HG02840 (cell line): ENCODE results near the gene CRACR2A.

ENCODE experiments used
- ATAC-seq: cut with Tn5 transposase; IDR thresholded peaks from one replicate; pipeline ENCODE4 v1.9.1; 2021; ENCODE audit warnings: mild to moderate bottlenecking, moderate library complexity, moderate number of reproducible peaks; ENCODE audit not compliant: unreplicated experiment, low FRiP score

Gene CRACR2A

DNA sequence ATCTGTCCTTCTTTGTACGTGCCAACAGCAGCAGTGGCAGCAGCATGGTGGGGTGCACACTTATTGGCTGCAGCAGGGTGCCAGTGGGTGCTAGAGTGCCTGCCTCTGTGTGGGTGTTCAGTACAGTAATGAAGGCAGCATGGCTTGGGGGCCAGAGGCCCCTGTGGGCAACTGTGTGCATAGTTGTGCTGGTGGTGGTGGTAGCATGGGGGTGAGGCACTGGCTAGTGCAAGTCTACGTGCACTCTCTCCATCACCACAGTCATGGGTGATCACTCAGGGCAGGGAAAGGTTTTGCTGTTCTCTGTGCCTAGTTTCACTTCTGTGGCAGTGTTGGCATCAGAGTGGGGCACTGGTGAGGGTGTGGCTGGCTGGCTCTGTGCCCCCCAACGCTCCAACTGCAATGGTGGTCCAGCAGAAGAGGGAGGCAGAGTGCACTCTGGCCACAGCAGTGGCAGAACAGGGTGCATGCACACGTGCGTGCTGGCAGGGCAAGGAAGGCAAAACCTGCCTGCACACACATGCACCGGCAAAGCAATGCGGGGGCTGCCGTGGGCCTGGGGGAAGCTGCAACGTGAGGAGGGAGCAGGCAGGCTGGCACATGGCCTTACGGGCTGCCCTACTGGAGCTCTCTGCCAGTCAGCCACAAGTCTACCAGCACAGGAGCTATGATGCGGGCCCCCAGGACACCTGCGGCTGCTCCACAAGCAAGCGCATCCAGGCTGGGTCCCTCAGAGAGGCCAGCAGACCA lies 60.1 kb downstream of the CRACR2A start:
- no peak for ATAC-seq

- ATAC-seq = no peak
Measured at GRCh38 chr12:3686463-3686862, 66.4 kb downstream of the CRACR2A start.

DNA sequence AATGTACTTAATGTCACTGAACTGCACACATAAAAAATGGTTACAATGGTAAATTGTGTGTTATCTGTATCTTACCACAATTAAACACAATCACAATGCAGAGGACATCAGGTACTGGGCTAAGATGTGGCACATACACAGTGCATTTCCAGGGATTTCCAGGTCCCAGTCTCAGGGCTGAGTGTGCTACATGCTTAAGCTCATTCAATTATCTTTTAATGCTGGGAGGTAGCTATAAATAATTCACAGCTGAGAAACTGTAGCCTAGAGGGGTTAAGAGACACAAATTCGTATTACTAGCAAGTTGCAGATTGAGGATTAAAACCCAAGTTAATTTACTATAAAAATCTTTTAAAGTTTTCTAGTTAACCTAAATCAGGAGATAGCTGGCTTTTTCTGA lies 67.1 kb downstream of the CRACR2A start:
- no peak for ATAC-seq

- ATAC-seq = no peak
Measured at GRCh38 chr12:3684449-3685051, 68.4 kb downstream of the CRACR2A start.

DNA sequence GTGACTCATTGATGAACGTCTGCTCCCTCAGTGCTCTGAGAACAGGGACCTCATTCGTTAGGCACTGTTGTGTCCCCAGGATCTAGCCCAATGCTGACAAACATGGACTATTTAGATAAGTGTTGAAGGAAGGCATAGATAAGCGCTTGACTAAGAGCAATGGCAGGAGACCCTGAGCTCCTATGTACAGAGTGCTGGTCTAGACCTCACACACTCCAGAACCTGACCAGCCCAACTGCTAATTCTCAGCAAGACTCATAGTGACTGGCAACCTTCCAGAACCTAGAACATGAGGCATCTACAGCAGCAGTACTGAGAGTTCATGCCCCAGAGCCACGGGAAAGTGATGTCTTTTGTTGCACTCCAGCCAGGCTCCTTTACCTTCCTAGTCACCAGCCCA lies 69.2 kb downstream of the CRACR2A start:
- ATAC-seq = no peak

DNA sequence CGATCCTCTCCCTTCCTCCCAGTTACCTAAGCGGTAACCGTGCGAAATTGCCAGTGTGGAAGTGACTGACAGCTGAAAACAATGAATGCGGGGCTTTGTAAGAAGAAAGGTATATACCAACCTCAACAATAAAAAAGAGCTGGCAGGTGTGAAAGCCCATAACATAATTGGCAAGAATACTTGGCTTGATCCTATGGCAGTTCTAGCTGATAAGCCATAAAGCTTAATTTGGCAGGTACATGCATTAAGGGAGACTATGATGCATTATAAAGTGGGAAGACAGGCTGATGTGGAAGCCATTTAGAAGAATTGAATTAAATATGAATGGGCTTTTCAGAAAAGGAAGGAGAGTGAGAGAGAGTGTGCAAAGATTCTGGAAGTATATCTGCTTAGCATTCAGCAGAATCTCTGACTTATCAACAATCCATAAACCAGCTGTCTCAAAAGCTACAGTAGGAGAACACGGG lies 71.3 kb downstream of the CRACR2A start:
- no peak for ATAC-seq

DNA sequence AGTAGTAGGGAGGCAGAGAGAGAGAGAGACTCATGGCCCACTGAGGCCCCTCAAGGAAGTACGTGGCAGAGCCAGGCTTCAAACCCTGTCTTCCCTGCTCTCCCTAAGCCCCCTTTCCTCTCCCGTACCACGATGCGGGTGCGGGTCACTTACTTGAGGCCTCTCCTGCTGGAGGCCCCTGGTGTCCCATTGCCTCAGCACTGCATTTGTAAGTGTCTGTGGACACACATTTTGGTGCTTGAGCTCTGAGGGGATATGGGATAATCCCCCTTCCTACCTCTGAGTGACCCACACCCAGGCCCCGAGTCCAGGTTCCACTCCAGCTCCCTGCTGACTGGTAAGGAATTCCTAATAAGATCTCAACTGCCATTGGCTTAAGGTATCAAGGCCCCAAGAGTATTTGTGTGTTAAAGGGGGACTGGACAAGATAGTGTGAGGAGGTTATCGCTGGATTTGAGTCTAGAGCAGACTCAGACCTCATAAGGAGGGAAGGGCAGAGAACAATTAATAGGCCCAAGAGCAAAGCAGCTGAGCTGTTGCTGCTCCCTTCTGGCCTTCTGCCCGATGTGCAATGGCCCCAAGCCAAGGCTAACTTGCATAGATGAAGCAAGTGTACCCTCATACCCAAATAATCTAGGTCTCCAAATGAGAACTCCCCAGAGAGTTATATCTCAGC lies 71.9 kb downstream of the CRACR2A start:
- no peak for ATAC-seq

DNA sequence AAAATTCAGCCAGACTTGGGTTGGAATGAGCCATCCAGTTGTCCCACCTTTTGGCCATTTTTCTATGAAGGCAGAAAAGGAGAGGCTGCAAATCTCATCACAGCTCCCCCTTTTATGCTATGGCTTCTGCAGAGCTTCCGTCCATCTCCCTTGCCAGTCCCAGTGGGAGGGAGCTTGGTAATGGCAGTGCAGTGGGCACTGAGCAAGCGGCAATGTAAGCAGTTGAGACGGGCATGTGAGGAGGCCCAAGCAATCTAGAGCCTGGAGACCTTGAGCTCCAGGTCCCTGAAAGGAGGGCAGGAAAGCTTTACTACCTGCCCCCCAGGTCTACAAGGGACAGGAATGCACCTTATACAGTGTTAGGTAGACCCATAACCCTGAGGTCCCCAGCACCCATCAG lies 73.1 kb downstream of the CRACR2A start:
- ATAC-seq = no peak

DNA sequence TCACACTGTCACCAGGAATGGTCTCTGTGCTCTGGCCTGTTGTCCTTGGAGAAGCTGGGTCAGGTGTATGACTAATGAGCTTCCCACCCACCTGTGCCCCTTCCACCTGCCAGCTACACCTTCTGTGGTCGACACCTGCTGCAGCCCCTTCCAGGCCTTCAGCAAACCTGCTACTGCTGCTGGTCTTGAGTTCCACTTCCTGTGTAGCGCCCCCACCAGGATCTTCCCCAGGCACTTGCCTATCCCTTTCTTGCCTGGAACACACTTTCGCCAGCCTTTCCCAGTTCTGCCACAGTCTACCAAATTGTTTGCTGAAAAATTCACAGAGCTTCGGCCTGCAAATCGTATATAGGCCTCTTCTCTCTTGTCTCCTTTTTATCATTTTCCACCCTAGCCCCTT lies 75.3 kb downstream of the CRACR2A start:
- ATAC-seq = no peak

- ATAC-seq = no peak
Measured at GRCh38 chr12:3673981-3674708, 78.8 kb downstream of the CRACR2A start.

- no peak for ATAC-seq
Measured at GRCh38 chr12:3672113-3672509, 80.8 kb downstream of the CRACR2A start.

- no peak for ATAC-seq
Measured at GRCh38 chr12:3671330-3672112, 81.4 kb downstream of the CRACR2A start.

DNA sequence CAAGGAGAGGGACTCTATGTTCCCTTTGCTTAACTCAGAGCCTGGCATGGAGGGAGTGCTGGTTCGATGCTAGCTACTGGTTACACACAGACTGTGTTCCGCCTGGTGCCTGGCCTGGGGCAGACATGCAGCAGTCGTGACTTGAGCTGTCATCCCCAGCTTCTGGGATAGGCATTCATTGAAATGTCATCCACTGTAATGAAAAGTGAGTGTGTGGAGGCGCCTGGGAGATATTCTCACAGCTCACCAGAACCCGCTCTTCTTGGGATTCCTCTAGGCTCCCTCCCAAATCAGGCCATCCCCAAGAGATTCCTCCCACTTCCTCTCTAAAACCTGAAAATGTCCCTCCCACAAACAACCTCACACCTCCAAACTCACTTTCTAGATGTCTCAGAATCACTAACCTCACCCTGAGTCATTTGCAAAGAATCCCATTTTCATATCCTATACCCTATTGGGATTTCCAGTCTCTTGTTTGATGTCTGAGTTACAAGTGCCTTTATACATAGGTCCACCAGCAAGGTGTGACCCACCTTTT lies 82.8 kb downstream of the CRACR2A start:
- no peak for ATAC-seq

DNA sequence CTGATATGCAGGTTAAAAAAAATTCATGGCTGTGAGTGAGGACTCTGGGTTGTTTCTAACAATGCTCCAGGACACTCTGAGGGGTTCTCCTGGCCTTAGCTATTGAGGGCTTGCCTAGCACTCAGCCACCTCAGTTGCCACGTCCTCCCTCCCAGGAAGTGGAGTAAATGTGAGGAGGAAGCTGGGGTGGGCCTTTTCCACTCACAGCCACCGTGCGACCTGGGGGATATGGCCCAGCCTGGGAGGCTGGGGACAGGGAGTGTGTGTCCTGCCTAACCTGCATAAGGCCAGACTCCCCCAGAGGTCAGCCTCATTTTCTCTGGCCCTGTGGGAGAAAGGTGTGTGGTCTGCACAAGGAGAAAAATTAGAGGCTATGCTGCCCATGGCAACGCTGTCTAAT lies 83.3 kb downstream of the CRACR2A start:
- no peak for ATAC-seq

DNA sequence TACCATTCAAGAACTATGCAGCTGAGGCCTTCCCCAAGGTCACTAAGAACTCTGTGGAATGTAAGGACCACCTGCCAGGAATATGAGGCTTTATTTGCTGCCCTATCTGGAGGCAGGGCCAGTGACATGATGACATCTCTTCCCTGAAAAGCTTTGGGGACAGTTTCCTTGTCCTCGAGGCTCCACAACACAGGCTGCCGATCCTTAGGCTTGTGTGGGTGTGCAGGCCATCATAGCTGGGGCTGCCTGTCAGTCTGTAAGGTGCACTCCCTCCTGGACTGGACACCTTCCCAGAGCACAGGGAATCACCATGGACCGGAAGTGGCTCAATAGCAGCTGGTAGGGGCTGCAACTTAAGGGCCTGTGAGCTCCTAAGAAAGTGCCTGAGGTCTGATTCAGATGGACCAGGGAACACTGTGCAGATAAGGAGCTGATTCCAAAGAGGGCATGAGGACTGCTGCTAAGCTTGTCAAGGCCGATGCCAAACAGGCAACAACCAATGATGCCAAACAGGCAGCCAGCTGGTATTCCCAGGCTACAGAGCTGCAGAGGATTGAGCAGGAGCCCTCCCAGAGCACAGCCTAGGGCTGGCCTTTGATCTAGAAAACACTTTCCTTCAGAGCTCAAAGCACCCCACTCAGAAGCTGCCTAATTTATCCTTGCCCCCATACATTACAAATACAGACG lies 84.3 kb downstream of the CRACR2A start:
- no peak for ATAC-seq

DNA sequence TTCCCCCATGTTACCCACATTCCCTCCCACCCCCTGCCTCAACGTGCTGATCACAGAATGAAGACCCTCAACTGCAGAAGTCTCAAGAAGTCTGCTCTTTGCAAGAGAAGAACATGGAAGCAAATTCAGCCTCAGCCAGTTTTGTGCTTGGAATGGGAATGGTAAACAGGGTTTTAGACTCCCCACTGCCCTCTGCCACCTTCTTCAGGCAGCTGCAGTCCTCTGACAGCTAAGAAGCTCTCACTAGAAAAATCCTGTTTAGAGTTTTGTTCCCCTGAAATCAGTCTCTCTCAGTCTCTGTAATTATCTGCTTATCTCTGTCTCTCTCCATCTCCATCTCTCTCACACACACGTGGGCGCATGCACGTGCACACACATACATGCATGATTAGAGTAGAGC lies 85.4 kb downstream of the CRACR2A start:
- no peak for ATAC-seq

GRCh38 chr12:3666441-3666840 lies 86.5 kb downstream of the CRACR2A start:
- no peak for ATAC-seq

- no peak for ATAC-seq
Measured at GRCh38 chr12:3662521-3662921, 90.4 kb downstream of the CRACR2A start.

- ATAC-seq = no peak
Measured at GRCh38 chr12:3661028-3661427, 91.9 kb downstream of the CRACR2A start.
